HG02943 (cell line): ENCODE results near the gene UACA.

Experiments used
- ATAC-seq: cut with Tn5 transposase; IDR thresholded peaks from one replicate; pipeline ENCODE4 v1.9.1; 2021; ENCODE audit warnings: mild to moderate bottlenecking, low read depth, moderate library complexity; ENCODE audit not compliant: unreplicated experiment

The UACA gene

DNA sequence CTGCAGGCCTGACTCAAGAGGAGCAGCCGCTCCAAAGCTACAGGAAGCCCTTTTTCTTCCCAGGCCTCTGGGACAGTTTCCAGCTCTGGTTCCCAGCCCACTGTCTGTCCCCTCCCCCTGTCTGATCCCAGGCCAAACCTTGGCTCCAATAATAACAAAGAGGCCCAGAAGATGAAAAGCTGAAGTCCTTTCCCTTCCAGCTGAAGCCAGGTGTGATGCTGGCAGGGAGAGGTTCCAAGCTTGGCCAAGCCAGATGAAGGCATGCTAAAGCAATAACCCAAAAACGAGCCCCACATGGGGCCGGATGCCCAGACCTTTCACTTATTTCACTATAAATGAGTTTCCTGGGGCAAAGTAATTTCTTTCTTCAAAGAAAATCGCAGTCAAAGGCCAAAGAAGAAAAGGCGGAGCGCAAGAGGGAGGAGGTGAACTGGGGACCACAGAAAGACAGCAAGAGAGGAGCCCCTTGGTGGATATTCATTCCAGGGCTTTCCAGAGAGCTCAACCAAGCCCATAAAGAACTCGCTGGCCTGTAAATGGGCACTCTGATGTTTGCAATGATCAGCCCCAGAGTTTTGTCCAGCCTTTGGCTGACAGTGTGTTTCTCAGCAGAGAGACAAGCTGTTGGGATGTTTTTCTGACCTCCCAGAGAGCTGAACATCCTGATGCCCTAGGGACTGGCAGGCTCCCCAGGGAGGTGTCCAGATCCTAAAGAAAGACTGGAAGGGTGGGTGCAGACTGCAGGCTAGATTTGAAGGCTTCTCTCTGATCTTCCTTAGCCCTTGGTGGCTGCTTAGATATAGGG, 157.6 kb downstream of the UACA start:
- no peak for ATAC-seq

DNA sequence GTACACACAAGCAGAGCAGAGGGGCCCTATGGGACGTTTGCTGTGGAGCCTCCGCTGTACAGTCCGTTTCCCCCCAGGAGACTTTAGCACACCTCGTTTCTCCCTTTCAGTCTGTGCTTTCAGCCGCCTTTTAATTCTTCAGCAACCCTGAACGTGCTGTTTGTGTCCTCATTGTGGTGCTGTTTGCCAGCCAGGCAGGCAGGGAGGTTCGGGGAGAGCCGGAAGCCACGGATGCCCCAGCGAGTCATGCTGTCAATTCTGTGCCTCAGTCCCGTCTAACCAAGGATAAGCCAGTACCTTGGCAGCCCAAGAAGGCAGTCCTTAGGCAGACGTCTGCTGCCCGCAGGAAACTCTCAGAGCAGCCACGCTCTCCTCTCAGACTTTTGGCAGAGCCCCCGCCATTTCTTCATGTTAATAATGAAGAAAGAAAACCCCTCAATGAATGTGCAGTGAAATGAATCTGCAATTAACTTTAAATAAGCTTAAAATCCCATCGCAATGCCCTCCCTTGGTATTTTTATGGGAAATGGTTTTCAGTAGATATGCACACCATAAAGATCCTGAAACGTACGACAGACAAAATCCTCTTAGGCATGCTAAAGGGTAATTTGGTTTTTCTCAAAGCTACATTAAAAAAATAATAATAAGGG, 158.6 kb downstream of the UACA start:
- no peak for ATAC-seq
